Astrocyte (in vitro differentiated cells and primary cell): ENCODE data around the gene FHL1. TPM values are rescaled to one million over a fixed set of nuclear protein-coding genes. Genes with fewer than 3 reads are reported as not detected.

Experiments used
- DNase-seq: peaks from one replicate; pipeline ENCODE4 v3.0.0-alpha.2; 2010; ENCODE audit warnings: low read depth
- FAIRE-seq: peaks from 2 replicates; lab custom pipeline; 2011; peaks lifted over from hg19 to GRCh38; lab: Jason Lieb, UNC
- H2AFZ ChIP-seq: 2 replicates; pipeline ENCODE4 v1.6.0; 2012; ENCODE audit warnings: low read depth, low read length, inconsistent platforms
- H3K27ac ChIP-seq: 2 replicates; pipeline ENCODE4 v1.5.1; 2011; ENCODE audit warnings: low read depth, low read length, inconsistent platforms
- H3K27me3 ChIP-seq: 2 replicates; pipeline ENCODE4 v1.6.0; 2011; ENCODE audit warnings: low read length, inconsistent platforms; ENCODE audit not compliant: insufficient read depth
- H3K36me3 ChIP-seq: 2 replicates; pipeline ENCODE4 v1.5.1; 2011; ENCODE audit warnings: low read length, inconsistent platforms; ENCODE audit not compliant: insufficient read depth
- H3K4me1 ChIP-seq: 2 replicates; pipeline ENCODE4 v1.5.1; 2011; ENCODE audit warnings: low read length, inconsistent platforms; ENCODE audit not compliant: insufficient read depth
- H3K4me2 ChIP-seq: 2 replicates; pipeline ENCODE4 v1.6.0; 2012; ENCODE audit warnings: low read length, inconsistent platforms
- H3K4me3 ChIP-seq: 2 replicates; pipeline ENCODE4 v1.5.1; 2011; ENCODE audit warnings: low read depth, mild to moderate bottlenecking, low read length, inconsistent platforms; ENCODE audit not compliant: insufficient read depth
- H3K79me2 ChIP-seq: 2 replicates; pipeline ENCODE4 v1.6.0; 2012; ENCODE audit warnings: mild to moderate bottlenecking, low read length, inconsistent platforms; ENCODE audit not compliant: insufficient read depth
- H3K9ac ChIP-seq: 2 replicates; pipeline ENCODE4 v1.6.0; 2012; ENCODE audit warnings: mild to moderate bottlenecking, low read length, inconsistent platforms
- H3K9me3 ChIP-seq: 2 replicates; pipeline ENCODE4 v1.5.1; 2012; ENCODE audit warnings: low read depth, mild to moderate bottlenecking, low read length, inconsistent platforms; ENCODE audit not compliant: insufficient read depth
- H4K20me1 ChIP-seq: 2 replicates; pipeline ENCODE4 v1.6.0; 2012; ENCODE audit warnings: low read length, inconsistent platforms; ENCODE audit not compliant: insufficient read depth
- H3K27ac Mint-ChIP-seq: one replicate; pipeline ENCODE4 v1.8.0; 2021; ENCODE audit warnings: mild to moderate bottlenecking, mixed read lengths; ENCODE audit not compliant: unreplicated experiment
- H3K27me3 Mint-ChIP-seq: one replicate; pipeline ENCODE4 v1.8.0; 2021; ENCODE audit warnings: low read depth, mixed read lengths; ENCODE audit not compliant: unreplicated experiment
- H3K36me3 Mint-ChIP-seq: one replicate; pipeline ENCODE4 v1.8.0; 2021; ENCODE audit warnings: low read depth, mixed read lengths; ENCODE audit not compliant: unreplicated experiment
- H3K4me1 Mint-ChIP-seq: one replicate; pipeline ENCODE4 v1.8.0; 2021; ENCODE audit warnings: low read depth, mixed read lengths; ENCODE audit not compliant: unreplicated experiment
- H3K4me3 Mint-ChIP-seq: one replicate; pipeline ENCODE4 v1.8.0; 2021; ENCODE audit warnings: mild to moderate bottlenecking, moderate library complexity, mixed read lengths; ENCODE audit not compliant: unreplicated experiment
- H3K9me3 Mint-ChIP-seq: one replicate; pipeline ENCODE4 v1.8.0; 2021; ENCODE audit warnings: mild to moderate bottlenecking, mixed read lengths; ENCODE audit not compliant: unreplicated experiment
- CTCF ChIP-seq: IDR thresholded peaks from 2 replicates; pipeline ENCODE4 v1.5.1; 2011; ENCODE audit warnings: low read depth, mild to moderate bottlenecking, inconsistent platforms, low read length, moderate library complexity; ENCODE audit not compliant: insufficient read depth
- EZH2 ChIP-seq: IDR thresholded peaks from 2 replicates; pipeline ENCODE4 v1.6.1; 2012; ENCODE audit warnings: mild to moderate bottlenecking, low read length, inconsistent platforms; ENCODE audit not compliant: insufficient read depth
- total RNA-seq: library from RNA; stranded (reverse); gene quantifications from 2 replicates; pipeline ENCODE4 v1.2.1, GENCODE V29; 2021

The FHL1 gene
- total RNA-seq, 1 donor from 2014 or later, result 115 TPM

GRCh38 chrX:136182414-136182813 lies 35.1 kb downstream of the FHL1 start:
- Histone ChIP-seq H3K9me3 (no peaks in the 10 kb centered on the region), H3K4me1 (peaks cover 11% of the 10 kb centered on the region), H3K79me2 (peaks cover 3% of the 10 kb centered on the region), H3K36me3 (no peaks in the 10 kb centered on the region), H3K9ac (no peak overlapping the region), H3K4me3 (no peak overlapping the region), H2AFZ (no peak overlapping the region), H3K27me3 (no peaks in the 10 kb centered on the region), H3K27ac (no peak overlapping the region), H3K4me2 (no peak overlapping the region), H4K20me1 (no peaks in the 10 kb centered on the region)
- Mint-ChIP-seq H3K27ac (no peak overlapping the region), H3K4me1 (peaks cover 7% of the 10 kb centered on the region), H3K27me3 (no peaks in the 10 kb centered on the region), H3K36me3 (no peaks in the 10 kb centered on the region), H3K4me3 (no peak overlapping the region), H3K9me3 (no peaks in the 10 kb centered on the region)
- TF ChIP-seq CTCF (no peak), EZH2 (no peak)
- FAIRE-seq (no peak), DNase-seq (no peak)

DNA sequence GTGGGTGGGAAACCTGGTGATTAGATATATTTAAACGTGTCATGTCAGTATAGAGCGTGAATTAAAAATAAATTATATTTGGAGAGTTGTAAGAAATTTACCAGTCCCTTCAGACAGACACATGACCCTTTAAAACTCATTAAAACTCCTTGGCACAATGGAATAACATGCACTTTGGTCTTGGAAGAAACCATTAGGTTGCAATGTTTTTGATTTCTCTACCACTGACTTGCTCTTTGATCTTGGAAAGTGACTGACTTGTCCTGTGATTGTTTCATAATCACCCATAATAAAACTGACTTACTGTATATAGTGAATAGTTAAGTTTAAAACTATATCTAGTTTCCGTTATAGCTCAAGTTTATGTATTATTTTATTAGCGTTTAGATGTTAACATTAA lies 35.8 kb downstream of the FHL1 start:
- Histone ChIP-seq H3K27ac (no peak overlapping the region), H2AFZ (no peak overlapping the region), H3K9me3 (no peaks in the 10 kb centered on the region), H3K4me2 (no peak overlapping the region), H3K27me3 (no peaks in the 10 kb centered on the region), H3K36me3 (no peaks in the 10 kb centered on the region), H3K4me1 (peaks cover 11% of the 10 kb centered on the region), H4K20me1 (no peaks in the 10 kb centered on the region), H3K79me2 (no peaks in the 10 kb centered on the region), H3K9ac (no peak overlapping the region), H3K4me3 (no peak overlapping the region)
- Mint-ChIP-seq H3K36me3 (no peaks in the 10 kb centered on the region), H3K27ac (no peak overlapping the region), H3K9me3 (no peaks in the 10 kb centered on the region), H3K27me3 (no peaks in the 10 kb centered on the region), H3K4me3 (no peak overlapping the region), H3K4me1 (peaks cover 5% of the 10 kb centered on the region)
- TF ChIP-seq CTCF (no peak), EZH2 (no peak)
- DNase-seq (no peak), FAIRE-seq (peak; percentile 96)

DNA sequence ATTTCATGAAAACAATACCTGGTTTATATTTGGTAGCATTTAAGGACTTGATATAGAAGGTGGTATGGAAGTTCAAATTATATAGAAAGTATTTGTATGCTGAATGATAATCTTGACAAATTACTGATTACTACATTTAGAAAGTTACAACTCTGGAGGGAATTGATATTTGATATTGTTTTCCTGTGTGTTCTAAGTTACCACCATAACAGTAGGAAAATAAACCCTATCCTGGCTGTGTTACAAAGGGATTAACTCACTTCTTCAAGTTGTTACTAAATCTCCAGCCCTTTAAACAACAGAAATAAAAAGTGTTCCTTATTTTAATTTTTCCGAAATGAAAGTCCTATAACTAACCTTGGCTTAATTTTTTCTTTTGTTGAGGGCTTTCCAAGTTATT lies 36.6 kb downstream of the FHL1 start:
- TF ChIP-seq EZH2, result no peak
- no peak for TF ChIP-seq CTCF
- peak; percentile 97 for FAIRE-seq

More for the DNA sequence above, 36.6 kb downstream of the FHL1 start:
- Histone ChIP-seq H3K4me2 (no peak overlapping the region), H3K4me1 (peaks cover 11% of the 10 kb centered on the region), H3K9me3 (no peaks in the 10 kb centered on the region), H3K4me3 (no peak overlapping the region), H3K27ac (no peak overlapping the region), H3K9ac (no peak overlapping the region), H3K79me2 (no peaks in the 10 kb centered on the region), H4K20me1 (no peaks in the 10 kb centered on the region), H2AFZ (no peak overlapping the region), H3K36me3 (no peaks in the 10 kb centered on the region), H3K27me3 (no peaks in the 10 kb centered on the region)
- no peak for DNase-seq
- H3K27me3 Mint-ChIP-seq, result no peaks in the 10 kb centered on the region
- H3K9me3 Mint-ChIP-seq, result no peaks in the 10 kb centered on the region
- H3K36me3 Mint-ChIP-seq, result no peaks in the 10 kb centered on the region
- peaks cover 5% of the 10 kb centered on the region for H3K4me1 Mint-ChIP-seq
- H3K27ac Mint-ChIP-seq, result no peak overlapping the region
- no peak overlapping the region for H3K4me3 Mint-ChIP-seq
